Posterior vena cava (tissue), 2 donors: ENCODE results near the gene CLDN4. TPM values are rescaled to one million over a fixed set of nuclear protein-coding genes. Genes with fewer than 3 reads are reported as not detected.
"Not testable (repeated sequence)": the region's sequence is repeated elsewhere in the genome, so short reads cannot be mapped to it uniquely, and the experiment has no call there.

Experiments used
- DNase-seq: peaks from one replicate; pipeline ENCODE4 v3.0.0-alpha.2; 2020; ENCODE audit warnings: low spot score
- intact Hi-C, 2 donors: fragments of 100-400 bp; cut with DNase I; formaldehyde crosslinking; loops; one replicate each; pipeline versions ENCODE4 v1.14.1 to v1.14.2; 2022 to 2023
- total RNA-seq, 2 donors: library from RNA; stranded (reverse); fragmentation: NEBNext Ultra II Directional; extraction: Animal tissue kit (Norgen Biotek cat#: 25700); gene quantifications; one replicate each; pipeline ENCODE4 v1.2.1, GENCODE V29; 2021
- donor health status: DM: yes; HTN: yes; CAD: no.
- donor health status: DM: yes; HTN: yes; CAD: no.

CLDN4 gene
- total RNA-seq, 2 donors from 2014 or later, result 0.38 to 0.97 TPM

- DNase-seq, result no peak
- intact Hi-C loops, result no loop called here
Measured at GRCh38 chr7:73839290-73839689, 8.5 kb downstream of the CLDN4 start.

GRCh38 chr7:73839743-73840714 lies 9.2 kb downstream of the CLDN4 start:
- no peak for DNase-seq
- intact Hi-C loops, result no loop called here

GRCh38 chr7:73840715-73841379 lies 10.1 kb downstream of the CLDN4 start:
- intact Hi-C loops, result no loop called here
- no peak for DNase-seq

- intact Hi-C loops, result no loop called here
- no peak for DNase-seq
Measured at GRCh38 chr7:73841689-73842066, 10.9 kb downstream of the CLDN4 start.

- intact Hi-C loops, result no loop called here
- peak; percentile 97 for DNase-seq
Measured at GRCh38 chr7:73842067-73842976, 11.5 kb downstream of the CLDN4 start, which contains the start of gene METTL27. Gene METTL27 (minus strand): TSS chr7:73842516. CDS start chr7:73842140, 376 bp downstream.

- intact Hi-C loops, result no loop called here
- DNase-seq, result no peak
Measured at GRCh38 chr7:73844131-73844547, 13.3 kb downstream of the CLDN4 start.

GRCh38 chr7:73844848-73845460 lies 14.2 kb downstream of the CLDN4 start:
- no peak for DNase-seq
- intact Hi-C loops, result no loop called here

GRCh38 chr7:73845701-73846195 lies 15.0 kb downstream of the CLDN4 start:
- intact Hi-C loops, result not testable (repeated sequence)
- peak; percentile 67 for DNase-seq

GRCh38 chr7:73847941-73848723 lies 17.3 kb downstream of the CLDN4 start:
- intact Hi-C loops, result no loop called here
- DNase-seq, result no peak

- intact Hi-C loops, result loop anchor here in 1 of 2 donors (5.0 kb wide), 1 partner anchor 33 kb away; no protein-coding TSS in a partner anchor
- DNase-seq, result no peak
Measured at GRCh38 chr7:73850781-73851207, 20.0 kb downstream of the CLDN4 start.

- intact Hi-C loops, result loop anchor here in 1 of 2 donors (5.0 kb wide), 1 partner anchor 34 kb away; no protein-coding TSS in a partner anchor
- DNase-seq, result no peak
Measured at GRCh38 chr7:73851410-73852338, 20.9 kb downstream of the CLDN4 start.

GRCh38 chr7:73852500-73852899 lies 21.7 kb downstream of the CLDN4 start:
- intact Hi-C loops, result loop anchor here in 1 of 2 donors (5.0 kb wide), 1 partner anchor 35 kb away; no protein-coding TSS in a partner anchor
- DNase-seq, result no peak

GRCh38 chr7:73856941-73857340 lies 26.1 kb downstream of the CLDN4 start:
- DNase-seq, result no peak
- intact Hi-C loops, result loop anchor here in 1 of 2 donors (5.0 kb wide), 1 partner anchor 45 kb away; no protein-coding TSS in a partner anchor

- intact Hi-C loops, result loop anchor here in 1 of 2 donors (5.0 kb wide), 1 partner anchor 47 kb away; no protein-coding TSS in a partner anchor
- no peak for DNase-seq
Measured at GRCh38 chr7:73858807-73859206, 28.0 kb downstream of the CLDN4 start.

GRCh38 chr7:73860859-73861258 lies 30.1 kb downstream of the CLDN4 start, which contains the start of gene TMEM270:
Gene TMEM270 (plus strand): TSS chr7:73861159. CDS start chr7:73861195, 36 bp downstream.
- DNase-seq, result no peak
- intact Hi-C loops, result loop anchor here (10.0 kb wide), 2 partner anchors 344 to 534 kb away; no protein-coding TSS in a partner anchor

GRCh38 chr7:73861305-73861704 lies 30.5 kb downstream of the CLDN4 start:
- no peak for DNase-seq
- intact Hi-C loops, result loop anchor here (10.0 kb wide), 2 partner anchors 343 to 533 kb away; no protein-coding TSS in a partner anchor
